H1 (cell line): Measurements from ENCODE around the gene ARSA. TPM values are rescaled to one million over a fixed set of nuclear protein-coding genes. Genes with fewer than 3 reads are reported as not detected.

Experiments
- CTCF ChIA-PET: fragments of 300-600 bp; sonication (Branson Sonifier 250); formaldehyde crosslinking; loops from one replicate; lab custom pipeline; 2021; ENCODE audit not compliant: partially characterized antibody; lab: Charles Lee
- POLR2A ChIA-PET: fragments of 300-600 bp; sonication (Branson Sonifier 250); formaldehyde crosslinking; loops from one replicate; lab custom pipeline; 2021; ENCODE audit warnings: inconsistent platforms; ENCODE audit not compliant: partially characterized antibody; lab: Charles Lee
- DNase-seq, 2 experiments: peaks; one replicate each; pipeline versions ENCODE4 v3.0.0 to v3.0.0-alpha.2; 2010 to 2022; ENCODE audit warnings: low spot score in 2 of 2, low read depth in 1 of 2, mixed read lengths in 1 of 2
- FAIRE-seq: peaks from 2 replicates; lab custom pipeline; 2011; peaks lifted over from hg19 to GRCh38; lab: Jason Lieb, UNC
- H2AFZ ChIP-seq: 2 replicates; pipeline ENCODE4 v1.8.1; 2012; ENCODE audit warnings: low read length, inconsistent platforms
- H2AK5ac ChIP-seq: 2 replicates; pipeline ENCODE4 v1.6.1; 2013; ENCODE audit warnings: low read depth, low read length
- H2BK120ac ChIP-seq: replicated peaks from 2 replicates; pipeline ENCODE3; 2013; ENCODE audit warnings: low read depth, low read length, inconsistent platforms
- H2BK12ac ChIP-seq: 2 replicates; pipeline ENCODE4 v1.6.1; 2013; ENCODE audit warnings: low read depth, low read length
- H2BK15ac ChIP-seq: 2 replicates; pipeline ENCODE4 v1.6.1; 2013; ENCODE audit warnings: low read length
- H2BK20ac ChIP-seq: 2 replicates; pipeline ENCODE4 v1.6.1; 2013; ENCODE audit warnings: low read length
- H2BK5ac ChIP-seq: 2 replicates; pipeline ENCODE4 v1.6.1; 2013; ENCODE audit warnings: low read depth, low read length
- H3K14ac ChIP-seq: 2 replicates; pipeline ENCODE4 v1.6.1; 2013; ENCODE audit warnings: inconsistent platforms; ENCODE audit not compliant: insufficient read length
- H3K18ac ChIP-seq: 2 replicates; pipeline ENCODE4 v1.6.1; 2013; ENCODE audit warnings: low read length; ENCODE audit errors: extremely low read depth
- H3K23ac ChIP-seq: 2 replicates; pipeline ENCODE4 v1.6.1; 2013; ENCODE audit warnings: inconsistent platforms; ENCODE audit not compliant: insufficient read length
- H3K23me2 ChIP-seq: 2 replicates; pipeline ENCODE4 v1.6.1; 2013; ENCODE audit warnings: low read depth, low read length
- H3K27ac ChIP-seq: 2 replicates; pipeline ENCODE4 v1.6.1; 2011; ENCODE audit warnings: low read depth, low read length, inconsistent platforms
- H3K27me3 ChIP-seq, 4 experiments: replicated peaks in 1 of 4; 1 replicate in 1 of 4; 2 replicates in 3 of 4; pipeline versions ENCODE4 v1.6.1 to v1.8.1; 2011 to 2013; ENCODE audit warnings: low read length in 3 of 4, mild to moderate bottlenecking in 3 of 4, inconsistent platforms in 2 of 4, mixed read lengths in 2 of 4, moderate library complexity in 1 of 4; ENCODE audit not compliant: control insufficient read depth in 3 of 4, insufficient read depth in 3 of 4; ENCODE audit errors: extremely low read depth in 1 of 4
- H3K36me3 ChIP-seq, 4 experiments: 2 replicates each; pipeline versions ENCODE4 v1.6.1 to v1.8.1; 2011 to 2013; ENCODE audit warnings: mild to moderate bottlenecking in 4 of 4, low read length in 3 of 4, moderate library complexity in 2 of 4, control low read depth in 1 of 4, inconsistent platforms in 1 of 4; ENCODE audit not compliant: insufficient read depth in 4 of 4, control insufficient read depth in 2 of 4
- H3K4ac ChIP-seq: replicated peaks from 2 replicates; pipeline ENCODE3; 2013; ENCODE audit warnings: low read length, low read depth, mixed read lengths, inconsistent platforms; ENCODE audit not compliant: insufficient read length
- H3K4me1 ChIP-seq, 4 experiments: replicated peaks in 1 of 4; 1 replicate in 1 of 4; 2 replicates in 3 of 4; pipeline versions ENCODE4 v1.6.1 to v1.8.1; 2011 to 2013; ENCODE audit warnings: low read length in 3 of 4, inconsistent platforms in 2 of 4, mixed read lengths in 1 of 4; ENCODE audit not compliant: insufficient read depth in 4 of 4, control insufficient read depth in 3 of 4
- H3K4me2 ChIP-seq, 2 experiments: 2 replicates each; pipeline versions ENCODE4 v1.6.1 to v1.8.1; 2011 to 2013; ENCODE audit warnings: low read depth in 2 of 2, low read length in 2 of 2, control low read depth in 1 of 2, inconsistent platforms in 1 of 2, mild to moderate bottlenecking in 1 of 2; ENCODE audit not compliant: insufficient read depth in 1 of 2
- H3K4me3 ChIP-seq, 4 experiments: fragments of 200-600, 300-600 bp in 1 of 4; sonication (generic), shearing (Covaris generic), sonication (Bioruptor Twin) in 1 of 4; 2 replicates each; pipeline versions ENCODE4 v1.5.1 to v1.8.1; 2011 to 2016; ENCODE audit warnings: low read length in 4 of 4, low read depth in 3 of 4, control low read depth in 2 of 4, inconsistent platforms in 2 of 4, mild to moderate bottlenecking in 2 of 4, mixed read lengths in 1 of 4, moderate library complexity in 1 of 4; ENCODE audit not compliant: insufficient read depth in 2 of 4; ENCODE audit errors: extremely low read depth in 1 of 4
- H3K56ac ChIP-seq: replicated peaks from 2 replicates; pipeline ENCODE3; 2013; ENCODE audit warnings: low read depth, mild to moderate bottlenecking, mixed read lengths, low read length, inconsistent platforms; ENCODE audit not compliant: insufficient read length
- H3K79me1 ChIP-seq: 2 replicates; pipeline ENCODE4 v1.6.1; 2013; ENCODE audit warnings: low read depth, low read length, control low read depth
- H3K79me2 ChIP-seq, 2 experiments: 2 replicates each; pipeline versions ENCODE4 v1.6.1 to v1.8.1; 2012 to 2013; ENCODE audit warnings: low read length in 2 of 2, mild to moderate bottlenecking in 2 of 2, inconsistent platforms in 1 of 2; ENCODE audit not compliant: insufficient read depth in 2 of 2, control insufficient read depth in 1 of 2
- H3K9ac ChIP-seq, 4 experiments: replicated peaks in 1 of 4; 1 replicate in 1 of 4; 2 replicates in 3 of 4; pipeline versions ENCODE4 v1.6.1 to v1.8.1; 2011 to 2013; ENCODE audit warnings: low read depth in 3 of 4, low read length in 3 of 4, control low read depth in 2 of 4, mild to moderate bottlenecking in 2 of 4, moderate library complexity in 2 of 4, inconsistent platforms in 1 of 4; ENCODE audit errors: extremely low read depth in 1 of 4
- H3K9me3 ChIP-seq, 2 experiments: 2 replicates each; pipeline versions ENCODE4 v1.6.1 to v1.8.1; 2012 to 2013; ENCODE audit warnings: mild to moderate bottlenecking in 2 of 2, moderate library complexity in 2 of 2, control low read depth in 1 of 2, inconsistent platforms in 1 of 2, low read depth in 1 of 2, low read length in 1 of 2, mixed read lengths in 1 of 2; ENCODE audit not compliant: insufficient read depth in 2 of 2
- H4K20me1 ChIP-seq, 2 experiments: replicated peaks in 1 of 2; 2 replicates each; pipeline versions ENCODE3 to v1.8.1; 2011 to 2013; ENCODE audit warnings: inconsistent platforms in 2 of 2, low read length in 2 of 2, mild to moderate bottlenecking in 1 of 2; ENCODE audit not compliant: insufficient read depth in 2 of 2, control insufficient read depth in 1 of 2
- H4K5ac ChIP-seq: 2 replicates; pipeline ENCODE4 v1.6.1; 2013; ENCODE audit warnings: low read length, low read depth, mixed read lengths, inconsistent platforms; ENCODE audit not compliant: insufficient read length
- H4K8ac ChIP-seq: 2 replicates; pipeline ENCODE4 v1.8.0; 2013; ENCODE audit warnings: mild to moderate bottlenecking, moderate library complexity, low read length, inconsistent platforms; ENCODE audit not compliant: insufficient read depth; ENCODE audit errors: extremely low read depth
- H4K91ac ChIP-seq: replicated peaks from 2 replicates; pipeline ENCODE3; 2013; ENCODE audit warnings: low read length, mixed read lengths, inconsistent platforms; ENCODE audit not compliant: insufficient read length
- ASH2L ChIP-seq: fragments of 200-600, 300-600 bp; sonication (generic); IDR thresholded peaks from one replicate; pipeline ENCODE4 v1.7.1; 2017; ENCODE audit warnings: low read length
- BACH1 ChIP-seq: IDR thresholded peaks from 2 replicates; pipeline ENCODE4 v1.6.1; 2012; ENCODE audit warnings: low read length, improper control_type of control experiment
- EGR1 ChIP-seq: IDR thresholded peaks from 2 replicates; pipeline ENCODE4 v1.6.1; 2011; ENCODE audit warnings: low read depth, low read length, borderline replicate concordance
- HDAC2 ChIP-seq, 2 experiments: fragments of 300-600 bp in 1 of 2; sonication (generic) in 1 of 2; IDR thresholded peaks; 2 replicates each; pipeline ENCODE4 v1.6.1; 2011 to 2012; ENCODE audit warnings: low read depth in 2 of 2, low read length in 2 of 2, mild to moderate bottlenecking in 2 of 2, moderate library complexity in 2 of 2, borderline replicate concordance in 1 of 2, inconsistent platforms in 1 of 2
- KDM1A ChIP-seq: fragments of 200-600, 300-600 bp; sonication (generic); IDR thresholded peaks from 2 replicates; pipeline ENCODE4 v1.7.1; 2016; ENCODE audit warnings: mild to moderate bottlenecking, low read length, borderline replicate concordance
- KDM4A ChIP-seq: IDR thresholded peaks from one replicate; pipeline ENCODE4 v1.7.1; 2012; ENCODE audit warnings: low read depth, mild to moderate bottlenecking, moderate library complexity, low read length, inconsistent platforms; ENCODE audit not compliant: severe bottlenecking
- RBBP5 ChIP-seq: IDR thresholded peaks from 2 replicates; pipeline ENCODE4 v1.7.1; 2012; ENCODE audit warnings: low read depth, mild to moderate bottlenecking, inconsistent platforms, low read length, moderate library complexity, borderline replicate concordance
- WGBS, 2 experiments: shearing (Covaris generic) in 1 of 2; methylation state at CpG; one replicate each; pipeline versions ENCODE4 v1.1.6 to v1.1.7; 2013 to 2015; ENCODE audit warnings: low lambda C conversion rate in 2 of 2, mixed read lengths in 2 of 2, inconsistent platforms in 1 of 2, low coverage in 1 of 2, missing lambda C conversion rate in 1 of 2; ENCODE audit not compliant: insufficient replicate concordance in 2 of 2, insufficient coverage in 1 of 2, insufficient read length in 1 of 2; ENCODE audit errors: extremely low coverage in 1 of 2, missing lambda C conversion rate in 1 of 2; 5-methylcytosine and 5-hydroxymethylcytosine counted together
- polyA plus RNA-seq, 7 experiments: library from polyadenylated mRNA; depleted of rRNA in 3 of 7; stranded (reverse) in 5 of 7; unstranded in 2 of 7; fragments of >200 nt in 5 of 7; fragments of 200-250 nt in 2 of 7; gene quantifications; 1 replicate in 5 of 7; 2 replicates in 1 of 7; 4 replicates in 1 of 7; pipeline versions ENCODE4 v1.2.1 to v1.2.3, GENCODE V29; 2011 to 2013; ENCODE audit warnings: missing spikeins in 2 of 7, mixed read lengths in 2 of 7
- total RNA-seq: library from RNA; stranded (reverse); fragmentation: NEBNext Ultra II Directional; extraction: Animal tissue kit (Norgen Biotek cat#: 25700); gene quantifications from 2 replicates; pipeline ENCODE4 v1.2.1, GENCODE V29; 2021

ARSA gene
- total and polyA plus RNA-seq, 2 of the 8 experiments (the other 6 are each of a cell fraction or from before 2014, with no cell fraction given): 9.8 to 10.1 TPM

DNA sequence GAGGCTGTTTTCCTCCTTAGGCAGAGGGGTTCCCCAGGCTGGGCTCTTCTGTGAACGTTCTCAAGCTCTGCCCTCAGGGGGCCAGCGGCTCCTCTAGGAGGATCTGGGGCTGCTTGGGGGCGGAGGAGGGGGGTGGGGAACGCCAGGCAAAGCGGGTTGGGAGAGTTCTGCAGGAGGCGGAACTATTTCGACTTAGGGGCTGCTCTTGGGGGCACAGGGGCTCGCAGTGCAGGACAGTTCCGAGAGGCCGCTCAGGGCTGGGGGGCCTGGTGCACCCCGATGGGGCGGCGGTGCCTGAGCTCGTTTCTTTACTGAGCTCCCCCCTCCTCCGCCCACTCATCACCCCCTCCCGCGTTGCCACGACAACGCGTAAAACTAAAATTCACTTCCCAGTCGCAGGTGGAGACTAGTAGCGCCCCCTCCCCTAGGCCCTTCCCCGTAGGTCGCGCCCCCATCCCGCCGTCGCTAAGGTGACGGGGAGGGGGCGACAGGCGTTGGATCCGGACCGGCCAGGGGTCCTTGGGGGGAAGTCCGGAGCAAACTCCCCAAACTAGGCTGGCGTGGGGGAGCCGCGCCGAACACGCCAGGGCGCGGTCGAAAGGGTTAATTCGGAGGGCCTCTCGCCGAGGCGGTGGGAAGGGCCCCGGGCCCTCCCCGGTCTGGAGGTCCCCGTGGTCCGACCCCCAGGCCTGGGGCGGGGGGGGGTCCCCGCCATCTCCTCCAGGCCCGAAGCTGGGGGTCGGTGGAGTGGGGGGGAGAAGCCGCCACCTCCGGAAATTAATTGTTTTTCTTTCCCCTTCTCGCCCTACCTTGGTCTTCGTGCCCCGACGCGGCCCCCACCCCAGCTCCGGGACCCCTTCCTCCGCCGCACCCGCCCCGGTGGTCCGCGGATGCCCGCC is 45.5 kb upstream of the ARSA start:
- CTCF ChIA-PET: interaction anchor here (0.7 to 1.5 kb wide), 8 partner anchors 11 to 138 kb away, joined by 3 to 6 read pairs (median 4); partner anchors contain the start of gene SYCE3
- Histone ChIP-seq H3K9ac (no peak overlapping the region), H3K79me2 (peaks cover 0 to 5% of the 10 kb centered on the region in 2 experiments; a peak in 1 of 4 replicates), H3K4me1 (peaks cover 0 to 16% (median 9%) of the 10 kb centered on the region in 4 experiments; a peak in 6 of 7 replicates), H2BK20ac (no peak overlapping the region), H3K27ac (no peak overlapping the region), H2BK12ac (no peak overlapping the region), H3K4ac (no peak overlapping the region), H4K20me1 (peaks cover 12 to 14% of the 10 kb centered on the region in 2 experiments), H3K4me3 (peak overlapping the region; percentile 51 to 79 (median 56)), H3K27me3 (peaks cover 3 to 21% (median 16%) of the 10 kb centered on the region in 4 experiments), H2BK120ac (no peak overlapping the region), H4K91ac (no peak overlapping the region), H4K8ac (no peak overlapping the region), H3K14ac (no peak overlapping the region), H3K18ac (no peak overlapping the region; the same call in 1 of the 2 replicates), H3K23me2 (peaks cover 13% of the 10 kb centered on the region), H3K56ac (no peak overlapping the region), H3K9me3 (no peaks in the 10 kb centered on the region), H2BK5ac (no peak overlapping the region), H4K5ac (no peak overlapping the region), H2BK15ac (no peak overlapping the region), H2AK5ac (no peak overlapping the region), H2AFZ (no peak overlapping the region), H3K23ac (no peak overlapping the region), H3K79me1 (peaks cover 5% of the 10 kb centered on the region; the same call in 1 of the 2 replicates), H3K4me2 (peak overlapping the region; percentile 50 to 80), H3K36me3 (no peaks in the 10 kb centered on the region)
- FAIRE-seq (no peak), DNase-seq (peak in 1 of 2 experiments; percentile 65)
- TF ChIP-seq KDM1A: no peak
- peak; percentile 48 for TF ChIP-seq KDM4A
- peak in 1 of 2 experiments; percentile 41; a peak in 1 of 4 replicates for TF ChIP-seq HDAC2 (IDR thresholded peaks at IDR 0.05; ENCODE audit: borderline replicate concordance in 1 of 2, low read depth in 2 of 2, low read length in 2 of 2)
- peak; percentile 58; the same call in 1 of the 2 replicates for TF ChIP-seq RBBP5
- TF ChIP-seq ASH2L: peak; percentile 80
- no peak for TF ChIP-seq BACH1
- TF ChIP-seq EGR1: peak; percentile 66; the same call in 1 of the 2 replicates
- 2% methylated on average over 21 of the region's 69 CpGs; no CpG with 5 or more reads in 1 of the 2 experiments for WGBS, 2 experiments
- POLR2A ChIA-PET: interaction anchor here (0.9 to 1.2 kb wide), 6 partner anchors 22 to 196 kb away, joined by 3 to 4 read pairs (median 4); partner anchors contain the start of gene ARSA
